Retinal pigment epithelial cell (primary cell): ENCODE data around the gene CCDC183.

Experiments
- DNase-seq: peaks from one replicate; pipeline ENCODE4 v3.0.0-alpha.2; 2010; ENCODE audit warnings: low read depth
- H3K4me3 ChIP-seq: 2 replicates; pipeline ENCODE4 v1.5.1; 2011; ENCODE audit warnings: mild to moderate bottlenecking, low read length, control low read depth, moderate library complexity
- CTCF ChIP-seq: conservative IDR thresholded peaks from 2 replicates; pipeline ENCODE4 v1.5.1; 2011; ENCODE audit warnings: low read depth, low read length, control low read depth, inconsistent platforms

Gene CCDC183

GRCh38 chr9:136845465-136846260, 49.5 kb downstream of the CCDC183 start:
- H3K4me3 ChIP-seq, result no peak overlapping the region
- TF ChIP-seq CTCF, result no peak
- DNase-seq, result no peak

- no peak for TF ChIP-seq CTCF
- no peak for DNase-seq
- H3K4me3 ChIP-seq, result no peak overlapping the region
Observed at GRCh38 chr9:136846376-136847087, 50.4 kb downstream of the CCDC183 start.

- DNase-seq, result no peak
- no peak for TF ChIP-seq CTCF
- peak overlapping the region; percentile 84 for H3K4me3 ChIP-seq
Observed at GRCh38 chr9:136847088-136847825, 51.1 kb downstream of the CCDC183 start.

DNA sequence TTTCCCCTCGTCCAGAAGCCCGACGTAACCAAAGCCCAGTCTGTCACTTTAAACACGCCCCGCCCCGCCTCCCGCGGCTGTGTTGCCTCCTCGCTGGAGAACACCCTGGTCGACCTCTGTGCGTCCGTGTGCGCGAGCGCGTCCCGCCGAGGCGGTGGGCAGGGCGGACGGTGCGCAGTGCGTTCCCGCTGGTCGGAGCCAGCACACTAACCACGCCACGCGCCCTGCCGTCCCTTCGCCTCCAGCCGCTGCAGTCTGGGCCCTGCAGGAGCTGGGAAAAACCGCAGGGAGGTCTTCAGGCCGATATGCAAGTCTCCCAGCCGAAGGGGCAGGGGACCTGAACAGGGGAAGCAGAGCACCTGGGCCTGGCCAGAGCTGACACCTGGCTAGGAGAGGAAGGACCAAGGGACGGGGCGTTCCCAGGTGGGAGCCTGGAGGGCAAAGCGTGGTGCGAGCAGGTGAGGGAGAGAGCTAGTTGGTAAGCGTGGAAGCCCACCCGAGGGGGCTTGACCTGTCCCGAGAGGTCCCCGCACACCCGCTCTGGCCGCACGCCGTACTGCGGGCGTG, 51.8 kb downstream of the CCDC183 start:
- no peak for DNase-seq
- H3K4me3 ChIP-seq, result peak overlapping the region; percentile 84
- no peak for TF ChIP-seq CTCF

DNA sequence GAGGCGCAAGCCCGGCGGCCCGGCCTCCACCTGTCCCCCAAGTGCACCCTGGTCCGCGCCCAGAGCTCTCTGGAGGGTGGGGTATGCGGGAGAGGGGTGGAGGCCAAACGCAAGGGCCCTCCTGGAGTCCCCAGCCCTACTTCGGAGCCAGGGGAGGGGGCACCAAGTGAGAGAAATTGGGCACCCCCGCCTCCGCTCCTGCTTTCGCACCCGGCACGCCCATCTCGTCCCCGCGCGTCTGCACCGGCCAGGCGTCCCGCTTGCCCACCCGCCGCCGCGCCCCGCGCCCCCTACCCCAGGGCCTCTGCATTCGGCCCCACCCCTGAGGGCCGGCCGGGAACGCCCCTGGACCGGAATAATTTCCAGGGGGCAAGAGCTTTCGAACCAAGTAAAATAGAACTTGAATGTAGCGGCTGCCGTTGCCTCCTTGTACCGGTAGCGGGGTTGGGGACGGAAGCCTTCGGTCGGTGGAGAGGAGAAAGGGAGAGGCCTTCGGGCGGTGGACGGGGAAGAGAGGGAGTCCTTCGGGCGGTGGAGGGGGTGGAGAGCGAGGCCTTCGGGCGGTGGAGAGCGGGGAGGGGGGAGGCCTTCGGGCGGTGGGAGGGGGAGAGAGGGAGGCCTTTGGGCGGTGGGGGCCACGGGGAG, 52.4 kb downstream of the CCDC183 start:
- no peak for DNase-seq
- TF ChIP-seq CTCF, result no peak
- H3K4me3 ChIP-seq, result peak overlapping the region; percentile 84

DNA sequence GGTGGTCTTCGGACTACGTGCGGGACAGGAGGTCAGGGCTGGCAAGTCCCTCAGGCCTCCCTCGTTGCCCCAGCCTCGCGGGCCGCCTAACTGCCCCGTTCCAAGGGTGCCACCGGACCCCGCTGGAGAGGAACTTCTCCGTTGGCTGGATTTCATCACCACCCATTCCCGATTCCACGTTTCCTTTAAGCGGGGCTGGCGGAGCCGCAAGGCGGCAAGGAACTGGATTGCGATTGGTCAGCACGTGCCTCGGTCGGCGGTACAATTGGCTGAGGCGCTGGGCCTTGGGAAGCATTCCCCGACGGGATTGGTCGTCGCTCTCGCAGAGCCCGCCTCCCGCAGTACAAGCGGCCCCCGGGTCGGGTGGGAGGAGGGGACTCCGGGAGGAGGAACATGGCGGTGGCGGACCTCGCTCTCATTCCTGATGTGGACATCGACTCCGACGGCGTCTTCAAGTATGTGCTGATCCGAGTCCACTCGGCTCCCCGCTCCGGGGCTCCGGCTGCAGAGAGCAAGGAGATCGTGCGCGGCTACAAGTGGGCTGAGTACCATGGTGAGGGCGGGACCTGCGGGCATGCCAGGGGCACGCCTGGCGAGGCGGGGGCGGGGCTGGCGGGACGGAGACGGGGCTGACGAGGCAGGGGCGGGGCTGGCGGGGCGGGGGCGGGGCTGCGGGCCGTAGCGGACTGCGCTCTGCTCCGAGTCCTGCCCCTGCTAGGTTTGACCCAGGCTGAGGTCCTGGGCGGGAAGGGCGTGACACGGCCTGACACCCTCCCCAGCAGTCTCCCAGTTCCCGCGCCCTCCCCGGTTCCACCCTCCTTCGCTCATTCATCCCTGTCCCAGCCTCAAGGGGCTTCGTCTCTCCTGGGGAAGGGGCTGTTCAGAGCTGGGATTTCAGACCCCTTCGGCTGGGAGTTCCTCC, 53.2 kb downstream of the CCDC183 start, which contains the start of gene PHPT1:
PHPT1 (plus strand) TSS at position 372 of the 922 bp plus-strand sequence; CDS start at position 394, 22 bp downstream.
- H3K4me3 ChIP-seq, result peak within 1 kb of the TSS; percentile 84
- DNase-seq, result peak; percentile 95
- TF ChIP-seq CTCF, result no peak
